Measurements from ENCODE around the gene AAMDC. TPM values are rescaled to one million over a fixed set of nuclear protein-coding genes. Genes with fewer than 3 reads are reported as not detected.

Gene AAMDC
- 39.9 and 48.9 TPM in 2 replicates for total RNA-seq

GRCh38 chr11:77820565-77821348, at the start of gene AAMDC, which contains the start of gene RSF1:
Gene AAMDC (plus strand): TSS chr11:77821144. CDS start chr11:77842497, 21,353 bp downstream.
Gene RSF1 (minus strand): TSS chr11:77820722. CDS start chr11:77820714, 8 bp downstream.

Other genes with a start within 250 kb of the AAMDC start
- 0.11 and 0.17 TPM in 2 replicates for gene AQP11, start 231.2 kb upstream of the AAMDC start, total RNA-seq
- 95.7 and 167 TPM in 2 replicates for gene CLNS1A, start 183.3 kb upstream of the AAMDC start, total RNA-seq
- 18.0 and 27.0 TPM in 2 replicates for gene RSF1, start 422 bp upstream of the AAMDC start, total RNA-seq
- gene INTS4, start 173.5 kb downstream of the AAMDC start, total RNA-seq: 27.7 and 38.4 TPM in 2 replicates
- 0.09 and 0.11 TPM in 2 replicates for gene KCTD14, start 202.1 kb downstream of the AAMDC start, total RNA-seq
- gene THRSP, start 242.7 kb downstream of the AAMDC start, total RNA-seq: not detected in 2 replicates

Measured in dermis lymphatic vessel endothelial cell (primary cell).